Ectodermal cell (in vitro differentiated cells): Measurements from ENCODE around the gene CFAP70.

Experiments used
- H3K27ac ChIP-seq: 2 replicates; pipeline ENCODE4 v1.7.0; 2013; ENCODE audit warnings: mild to moderate bottlenecking, low read depth, low read length; ENCODE audit not compliant: insufficient read depth, poor library complexity, severe bottlenecking
- H3K27me3 ChIP-seq: 2 replicates; pipeline ENCODE4 v1.7.0; 2013; ENCODE audit warnings: mild to moderate bottlenecking, low read length; ENCODE audit not compliant: insufficient read depth, control insufficient read depth, poor library complexity, severe bottlenecking
- H3K36me3 ChIP-seq: one replicate; pipeline ENCODE4 v1.7.0; 2013; ENCODE audit warnings: low read length; ENCODE audit not compliant: control insufficient read depth, insufficient read depth
- H3K4me1 ChIP-seq: one replicate; pipeline ENCODE4 v1.7.0; 2013; ENCODE audit warnings: low read length; ENCODE audit not compliant: control insufficient read depth, insufficient read depth
- H3K4me3 ChIP-seq: 2 replicates; pipeline ENCODE4 v1.7.0; 2013; ENCODE audit warnings: low read depth, low read length, control low read depth; ENCODE audit not compliant: insufficient read depth
- H3K9me3 ChIP-seq: 2 replicates; pipeline ENCODE4 v1.7.0; 2013; ENCODE audit warnings: mild to moderate bottlenecking, low read length, moderate library complexity; ENCODE audit not compliant: control insufficient read depth
- WGBS, 2 experiments: methylation state at CpG; one replicate each; pipeline ENCODE4 v1.1.7; 2013; ENCODE audit warnings: missing lambda C conversion rate in 2 of 2; 5-methylcytosine and 5-hydroxymethylcytosine counted together

Gene CFAP70

DNA sequence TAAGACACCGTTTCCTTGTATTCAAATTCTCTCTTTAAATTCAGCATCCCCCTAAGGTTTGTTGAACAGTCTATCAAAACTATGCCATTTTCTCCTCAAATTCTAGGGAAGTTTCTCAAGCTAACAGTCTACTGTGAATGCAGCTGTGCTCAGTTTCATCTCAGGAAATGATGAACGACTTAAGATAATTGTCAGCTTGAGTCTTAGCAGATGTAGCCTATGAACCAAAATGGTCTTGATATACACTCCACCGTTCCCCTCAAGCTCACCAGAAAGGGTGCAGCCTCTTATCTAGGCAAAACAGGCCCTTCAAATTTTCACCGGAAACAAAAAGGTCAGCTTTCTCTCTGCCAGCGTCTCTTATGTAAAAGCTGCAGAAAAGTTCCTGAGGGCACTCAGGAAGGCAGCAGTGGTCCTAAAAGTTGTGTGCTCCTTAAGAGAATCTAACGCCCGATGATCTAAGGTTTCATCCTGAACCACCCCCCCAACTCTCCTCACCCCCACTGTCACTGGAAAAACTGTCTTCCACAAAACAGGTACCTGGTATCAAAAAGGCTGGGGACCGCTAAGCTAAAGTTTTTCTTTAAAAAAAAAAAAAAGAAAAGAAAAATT, 113.7 kb downstream of the CFAP70 start:
- H3K27me3 ChIP-seq, result no peaks in the 10 kb centered on the region
- peaks cover 13% of the 10 kb centered on the region for H3K4me1 ChIP-seq
- peaks cover 25% of the 10 kb centered on the region for H3K36me3 ChIP-seq
- no peak overlapping the region for H3K27ac ChIP-seq
- WGBS, 2 experiments, result 88% methylated on average over 7 to 8 of the region's 8 CpGs
- peak overlapping the region; percentile 95 for H3K4me3 ChIP-seq
- no peaks in the 10 kb centered on the region for H3K9me3 ChIP-seq

DNA sequence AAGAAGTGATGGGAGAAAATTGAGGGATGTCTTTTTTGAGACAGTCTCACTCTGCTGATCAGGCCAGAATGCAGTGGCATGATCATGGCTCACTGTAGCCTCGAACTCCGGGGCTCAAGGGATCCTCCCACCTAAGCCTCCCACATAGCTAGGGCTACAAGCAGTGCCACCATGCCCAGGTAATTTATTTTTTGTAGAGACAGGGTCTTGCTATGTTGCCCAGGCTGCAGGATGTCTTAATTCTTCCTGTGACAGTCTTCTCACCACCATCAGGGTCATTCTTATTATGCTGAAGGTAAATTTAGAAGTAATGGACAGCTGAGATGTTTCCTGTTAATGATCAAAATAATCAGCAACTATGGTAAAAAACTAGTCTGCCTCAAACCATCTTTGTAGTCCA, 118.8 kb downstream of the CFAP70 start:
- Histone ChIP-seq H3K4me3 (no peak overlapping the region), H3K27me3 (no peaks in the 10 kb centered on the region), H3K36me3 (peaks cover 35% of the 10 kb centered on the region), H3K9me3 (no peaks in the 10 kb centered on the region), H3K4me1 (peaks cover 8% of the 10 kb centered on the region), H3K27ac (no peak overlapping the region)
- 90 to 96% methylated on average over 2 of the region's 2 CpGs for WGBS, 2 experiments

DNA sequence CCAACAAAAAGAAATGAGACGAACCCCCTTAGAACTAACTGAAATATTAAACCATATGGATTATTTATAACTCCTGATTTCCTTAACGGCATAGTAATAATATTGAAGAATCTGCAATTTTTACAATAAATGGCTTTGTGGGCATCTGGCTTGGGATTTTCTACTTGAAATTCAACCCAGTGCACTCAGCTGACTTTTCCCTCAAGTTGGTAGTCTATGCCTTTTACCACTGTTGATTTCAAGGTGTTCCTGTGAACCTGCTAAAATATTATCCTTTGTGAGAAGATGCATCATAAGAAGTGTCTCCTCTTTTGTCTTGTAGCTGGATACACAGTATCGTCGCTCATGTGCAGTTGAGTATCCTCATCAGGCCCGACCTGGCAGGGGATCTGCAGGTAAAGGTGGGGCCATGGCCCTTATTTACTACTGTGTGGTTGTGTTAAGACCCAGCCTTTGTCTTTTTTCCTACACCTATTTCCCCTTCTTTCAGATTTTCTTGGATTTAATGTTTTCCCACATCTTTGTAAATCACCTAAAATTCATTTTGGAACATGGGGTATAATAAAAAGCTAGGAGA, 119.6 kb downstream of the CFAP70 start:
- H3K27me3 ChIP-seq, result no peaks in the 10 kb centered on the region
- H3K36me3 ChIP-seq, result peaks cover 36% of the 10 kb centered on the region
- H3K27ac ChIP-seq, result no peak overlapping the region
- no peaks in the 10 kb centered on the region for H3K9me3 ChIP-seq
- H3K4me1 ChIP-seq, result no peaks in the 10 kb centered on the region
- no peak overlapping the region for H3K4me3 ChIP-seq
- 76 to 97% methylated on average over 3 to 5 of the region's 5 CpGs for WGBS, 2 experiments

DNA sequence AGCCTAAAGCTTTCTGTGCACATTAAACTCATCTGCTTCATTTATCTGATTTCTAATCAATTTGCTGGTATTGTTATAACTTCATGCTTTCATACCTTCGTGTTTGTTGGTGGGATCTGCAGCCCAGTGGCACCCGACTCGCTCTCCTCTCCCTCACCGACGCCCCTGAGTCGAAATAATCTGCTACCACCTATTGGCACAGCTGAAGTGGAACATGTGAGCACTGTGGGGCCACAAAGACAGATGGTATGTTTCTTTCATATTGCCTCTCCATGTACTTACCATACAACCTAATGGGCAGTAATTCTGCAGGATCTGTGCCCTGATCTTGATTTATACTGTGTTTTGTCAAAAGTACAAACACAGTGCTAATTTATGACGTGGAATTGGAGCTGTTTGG, 124.0 kb downstream of the CFAP70 start:
- H3K4me1 ChIP-seq, result no peaks in the 10 kb centered on the region
- H3K36me3 ChIP-seq, result peaks cover 18% of the 10 kb centered on the region
- WGBS, 2 experiments, result 91 to 94% methylated on average over 7 of the region's 7 CpGs
- no peak overlapping the region for H3K27ac ChIP-seq
- no peaks in the 10 kb centered on the region for H3K9me3 ChIP-seq
- H3K27me3 ChIP-seq, result no peaks in the 10 kb centered on the region
- no peak overlapping the region for H3K4me3 ChIP-seq

DNA sequence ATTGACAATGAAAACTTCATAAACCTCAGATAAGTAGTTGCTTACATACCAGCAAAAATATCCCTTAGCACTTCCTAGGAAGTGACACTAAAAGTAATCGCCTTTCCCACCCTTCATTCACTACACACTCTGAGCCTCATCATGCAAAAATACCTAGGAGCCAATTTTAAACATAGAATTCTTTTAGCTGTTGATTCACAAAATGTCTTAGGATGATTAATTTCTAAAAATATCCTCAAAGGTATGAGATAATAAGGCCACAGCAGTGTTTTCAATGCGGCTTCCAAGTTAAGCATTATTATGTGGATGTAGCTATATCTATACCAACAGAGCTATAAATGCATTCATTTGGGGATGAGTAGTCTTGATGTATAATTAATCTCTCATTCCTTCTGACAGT, 124.8 kb downstream of the CFAP70 start:
- WGBS, 2 experiments, result 90 to 100% methylated on average over 2 of the region's 2 CpGs
- Histone ChIP-seq H3K9me3 (no peaks in the 10 kb centered on the region), H3K27ac (no peak overlapping the region), H3K4me3 (no peak overlapping the region), H3K36me3 (peaks cover 18% of the 10 kb centered on the region), H3K4me1 (no peaks in the 10 kb centered on the region), H3K27me3 (no peaks in the 10 kb centered on the region)

DNA sequence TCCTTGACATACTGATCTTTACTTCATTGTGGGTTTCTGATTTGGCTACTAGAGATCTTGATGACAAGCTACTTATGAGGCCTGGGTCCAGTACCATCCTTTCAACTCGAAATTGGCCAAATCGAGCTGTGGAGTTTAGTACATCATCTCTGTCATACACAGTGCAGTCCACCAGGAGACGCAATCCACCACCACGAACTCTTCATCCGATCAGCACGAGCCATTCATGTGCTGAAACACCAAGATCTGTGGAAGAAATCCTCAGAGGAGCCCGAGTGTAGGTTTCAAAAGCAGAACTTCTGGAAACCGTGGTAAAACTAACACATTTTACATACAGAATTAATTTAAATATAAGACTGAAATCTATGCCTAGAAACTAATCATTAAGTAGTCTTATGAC, 125.8 kb downstream of the CFAP70 start:
- peaks cover 17% of the 10 kb centered on the region for H3K36me3 ChIP-seq
- H3K9me3 ChIP-seq, result no peaks in the 10 kb centered on the region
- no peaks in the 10 kb centered on the region for H3K4me1 ChIP-seq
- H3K27ac ChIP-seq, result no peak overlapping the region
- no peaks in the 10 kb centered on the region for H3K27me3 ChIP-seq
- WGBS, 2 experiments, result 92 to 97% methylated on average over 7 of the region's 8 CpGs
- no peak overlapping the region for H3K4me3 ChIP-seq

DNA sequence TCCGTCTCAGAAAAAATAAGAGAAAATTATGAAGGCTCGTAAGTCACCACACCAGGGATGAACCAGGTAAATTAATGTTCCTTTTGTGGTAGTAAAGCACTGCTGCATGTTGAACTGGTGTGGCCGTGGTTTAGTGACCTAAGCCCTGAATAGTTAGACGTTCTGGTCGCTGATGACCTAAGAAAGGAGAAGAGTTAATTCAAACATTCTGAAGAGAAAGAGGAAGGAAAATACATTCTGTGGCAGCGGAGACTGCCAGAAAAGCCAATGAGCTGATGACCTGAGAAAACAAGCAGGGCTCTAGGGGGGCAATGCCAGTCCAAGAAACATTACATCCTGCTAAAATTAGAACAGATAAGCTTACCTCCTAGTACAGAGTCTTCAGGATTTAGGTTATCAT, 129.1 kb downstream of the CFAP70 start:
- WGBS, 2 experiments, result 95 to 97% methylated on average over 6 of the region's 6 CpGs
- H3K36me3 ChIP-seq, result peaks cover 8% of the 10 kb centered on the region
- no peak overlapping the region for H3K4me3 ChIP-seq
- no peaks in the 10 kb centered on the region for H3K4me1 ChIP-seq
- H3K27ac ChIP-seq, result no peak overlapping the region
- H3K27me3 ChIP-seq, result no peaks in the 10 kb centered on the region
- no peaks in the 10 kb centered on the region for H3K9me3 ChIP-seq

DNA sequence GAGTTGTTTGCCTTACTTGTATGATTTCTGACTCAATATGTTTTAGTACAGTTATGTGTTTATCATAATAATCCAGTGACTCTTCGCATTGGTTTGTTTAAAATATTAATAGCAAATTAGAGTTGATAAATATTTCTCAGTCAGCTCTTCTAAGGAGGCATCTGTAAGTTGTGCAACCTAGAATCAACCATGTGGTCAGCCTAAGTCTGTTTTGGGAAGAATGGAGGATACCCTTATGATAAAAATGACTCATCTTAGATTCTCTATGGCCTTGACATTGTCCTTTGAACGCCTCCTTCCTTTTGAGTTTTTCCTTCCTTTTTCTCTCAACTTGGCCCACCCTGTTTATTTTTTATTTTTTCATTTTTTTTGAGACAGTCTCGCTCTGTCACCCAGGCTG, 130.4 kb downstream of the CFAP70 start:
- Histone ChIP-seq H3K27me3 (no peaks in the 10 kb centered on the region), H3K9me3 (no peaks in the 10 kb centered on the region), H3K4me1 (no peaks in the 10 kb centered on the region), H3K4me3 (no peak overlapping the region), H3K27ac (no peak overlapping the region), H3K36me3 (peaks cover 4% of the 10 kb centered on the region)
- 89 to 94% methylated on average over 2 to 3 of the region's 3 CpGs for WGBS, 2 experiments

DNA sequence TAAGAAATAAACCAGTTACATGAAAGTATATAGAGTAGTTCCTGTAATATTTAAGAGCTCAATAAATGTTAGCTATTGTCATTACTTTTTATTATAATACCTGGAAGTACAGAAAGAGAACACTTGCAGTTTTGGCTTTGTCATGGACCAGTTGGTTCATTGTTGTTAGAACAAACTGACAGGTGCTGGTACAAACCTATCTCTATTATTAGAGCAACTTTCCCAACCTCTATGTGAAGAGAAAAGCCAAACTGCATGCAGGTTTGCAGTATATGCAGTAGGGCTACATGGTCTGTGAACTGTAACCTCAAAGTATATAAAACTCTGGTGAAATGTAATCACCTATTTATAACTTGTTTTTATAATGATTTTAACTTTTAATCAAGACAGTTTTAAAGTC, 132.0 kb downstream of the CFAP70 start:
- H3K4me3 ChIP-seq, result no peak overlapping the region
- H3K36me3 ChIP-seq, result no peaks in the 10 kb centered on the region
- no peaks in the 10 kb centered on the region for H3K4me1 ChIP-seq

DNA sequence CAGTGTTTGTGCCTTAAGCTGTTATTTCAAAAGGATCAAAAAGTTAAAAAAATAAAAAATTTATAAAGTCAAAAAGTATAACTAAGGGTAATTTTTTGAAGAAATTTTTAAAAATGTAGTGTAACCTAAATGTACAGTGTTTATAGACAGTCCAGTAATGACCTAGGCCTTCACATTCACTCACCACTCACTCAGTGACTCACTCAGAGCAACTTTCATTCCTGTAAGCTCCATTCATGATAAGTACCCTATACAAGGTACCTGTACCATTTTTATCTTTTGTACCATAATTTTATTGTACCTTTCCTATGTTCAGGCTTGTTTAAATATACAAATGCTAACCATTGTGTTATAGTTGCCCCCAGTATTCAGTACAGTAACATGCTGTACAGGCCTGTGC, 133.1 kb downstream of the CFAP70 start:
- Histone ChIP-seq H3K9me3 (no peaks in the 10 kb centered on the region), H3K27me3 (no peaks in the 10 kb centered on the region), H3K36me3 (no peaks in the 10 kb centered on the region), H3K27ac (no peak overlapping the region), H3K4me1 (no peaks in the 10 kb centered on the region), H3K4me3 (no peak overlapping the region)

More for the DNA sequence above, 132.0 kb downstream of the CFAP70 start:
- no peak overlapping the region for H3K27ac ChIP-seq
- H3K27me3 ChIP-seq, result no peaks in the 10 kb centered on the region
- H3K9me3 ChIP-seq, result no peaks in the 10 kb centered on the region

DNA sequence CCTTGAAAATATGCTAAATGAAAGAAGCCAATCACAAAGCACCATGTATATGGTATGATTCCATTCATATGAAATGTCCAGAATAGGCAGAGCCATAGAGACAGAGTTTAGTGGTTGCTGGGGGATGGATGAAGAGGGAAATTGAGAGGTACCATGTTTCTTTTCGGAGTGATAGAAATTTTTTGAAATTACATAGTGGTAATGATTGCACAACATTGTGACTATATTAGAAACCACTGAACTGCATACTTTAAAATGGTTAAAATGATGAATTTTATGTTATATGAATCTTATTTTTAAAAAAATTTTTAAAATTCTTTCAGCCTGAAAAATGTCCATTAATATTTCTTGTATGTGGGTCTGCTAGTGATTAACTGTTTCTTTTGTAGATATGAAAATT, 137.7 kb downstream of the CFAP70 start:
- H3K9me3 ChIP-seq, result no peaks in the 10 kb centered on the region
- no peak overlapping the region for H3K4me3 ChIP-seq
- H3K36me3 ChIP-seq, result peaks cover 7% of the 10 kb centered on the region
- 88 to 100% methylated on average over 1 of the region's 1 CpG for WGBS, 2 experiments
- H3K27ac ChIP-seq, result no peak overlapping the region
- H3K4me1 ChIP-seq, result no peaks in the 10 kb centered on the region
- no peaks in the 10 kb centered on the region for H3K27me3 ChIP-seq
